Osteoblast (primary cell): ENCODE results near the gene ZDHHC8. TPM values are rescaled to one million over a fixed set of nuclear protein-coding genes. Genes with fewer than 3 reads are reported as not detected.

Experiments
- DNase-seq: peaks from one replicate; pipeline ENCODE4 v3.0.0; 2011; ENCODE audit warnings: low spot score, mixed read lengths; ENCODE audit not compliant: insufficient read length; ENCODE audit errors: missing footprints
- H2AFZ ChIP-seq: 2 replicates; pipeline ENCODE4 v1.6.0; 2011; ENCODE audit warnings: mild to moderate bottlenecking, low read length
- H3K27ac ChIP-seq: 2 replicates; pipeline ENCODE4 v1.5.1; 2011; ENCODE audit warnings: mild to moderate bottlenecking, low read depth, low read length, moderate library complexity
- H3K27me3 ChIP-seq: 2 replicates; pipeline ENCODE4 v1.6.0; 2012; ENCODE audit warnings: mild to moderate bottlenecking, control low read depth, inconsistent platforms, low read length, moderate library complexity; ENCODE audit not compliant: insufficient read depth
- H3K36me3 ChIP-seq: 2 replicates; pipeline ENCODE4 v1.5.1; 2011; ENCODE audit warnings: mild to moderate bottlenecking, low read length, control low read depth, moderate library complexity; ENCODE audit not compliant: insufficient read depth
- H3K4me1 ChIP-seq: 2 replicates; pipeline ENCODE4 v1.5.1; 2011; ENCODE audit warnings: mild to moderate bottlenecking, low read length, control low read depth, moderate library complexity; ENCODE audit not compliant: insufficient read depth
- H3K4me2 ChIP-seq: 2 replicates; pipeline ENCODE4 v1.6.0; 2011; ENCODE audit warnings: mild to moderate bottlenecking, low read length; ENCODE audit not compliant: insufficient read depth
- H3K4me3 ChIP-seq: fragments of 200-600 bp; sonication (generic); 3 replicates; pipeline ENCODE4 v1.5.1; 2012; ENCODE audit warnings: mild to moderate bottlenecking, low read length, inconsistent platforms; ENCODE audit not compliant: insufficient read depth
- H3K79me2 ChIP-seq: 2 replicates; pipeline ENCODE4 v1.6.0; 2012; ENCODE audit warnings: mild to moderate bottlenecking, low read length, control low read depth, inconsistent platforms; ENCODE audit not compliant: insufficient read depth
- H3K9me3 ChIP-seq: 2 replicates; pipeline ENCODE4 v1.5.1; 2011; ENCODE audit warnings: low read depth, low read length, control low read depth
- H4K20me1 ChIP-seq: 2 replicates; pipeline ENCODE4 v1.6.0; 2012; ENCODE audit warnings: mild to moderate bottlenecking, low read length, control low read depth; ENCODE audit not compliant: insufficient read depth
- CTCF ChIP-seq: IDR thresholded peaks from 2 replicates; pipeline ENCODE4 v1.5.1; 2011; ENCODE audit warnings: mild to moderate bottlenecking, low read depth, low read length, moderate library complexity; ENCODE audit errors: extremely low read depth
- total RNA-seq: library from RNA; depleted of rRNA; stranded (reverse); fragments of >200 nt; gene quantifications from 2 replicates; pipeline ENCODE4 v1.2.3, GENCODE V29; 2012

The ZDHHC8 gene
- total RNA-seq, 1 donor: 9.8 TPM

GRCh38 chr22:20179455-20180244, 48.0 kb downstream of the ZDHHC8 start:
- Histone ChIP-seq H3K4me2 (no peak overlapping the region), H4K20me1 (no peaks in the 10 kb centered on the region), H3K79me2 (no peaks in the 10 kb centered on the region), H3K27me3 (no peaks in the 10 kb centered on the region), H3K4me1 (no peaks in the 10 kb centered on the region), H3K27ac (no peak overlapping the region), H3K36me3 (no peaks in the 10 kb centered on the region), H3K4me3 (no peak overlapping the region), H2AFZ (no peak overlapping the region), H3K9me3 (no peaks in the 10 kb centered on the region)
- TF ChIP-seq CTCF: no peak
- no peak for DNase-seq

- Histone ChIP-seq H3K4me3 (no peak overlapping the region), H3K79me2 (no peaks in the 10 kb centered on the region), H3K9me3 (no peaks in the 10 kb centered on the region), H4K20me1 (no peaks in the 10 kb centered on the region), H3K27me3 (no peaks in the 10 kb centered on the region), H3K4me2 (no peak overlapping the region), H2AFZ (no peak overlapping the region), H3K36me3 (no peaks in the 10 kb centered on the region), H3K27ac (no peak overlapping the region), H3K4me1 (no peaks in the 10 kb centered on the region)
- no peak for DNase-seq
- TF ChIP-seq CTCF: no peak
Observed at GRCh38 chr22:20180245-20180630, 48.6 kb downstream of the ZDHHC8 start.

- DNase-seq: no peak
- H4K20me1 ChIP-seq: no peaks in the 10 kb centered on the region
- no peaks in the 10 kb centered on the region for H3K4me1 ChIP-seq
- peak; percentile 4 for TF ChIP-seq CTCF
- H3K9me3 ChIP-seq: no peaks in the 10 kb centered on the region
- no peaks in the 10 kb centered on the region for H3K36me3 ChIP-seq
- H3K27ac ChIP-seq: no peak overlapping the region
- H3K27me3 ChIP-seq: no peaks in the 10 kb centered on the region
- H3K79me2 ChIP-seq: no peaks in the 10 kb centered on the region
- no peak overlapping the region for H3K4me3 ChIP-seq
- H3K4me2 ChIP-seq: no peak overlapping the region
- no peak overlapping the region for H2AFZ ChIP-seq
Observed at GRCh38 chr22:20180640-20181039, 49.0 kb downstream of the ZDHHC8 start.

GRCh38 chr22:20181194-20181883, 49.7 kb downstream of the ZDHHC8 start:
- H3K36me3 ChIP-seq: no peaks in the 10 kb centered on the region
- H4K20me1 ChIP-seq: no peaks in the 10 kb centered on the region
- H3K4me2 ChIP-seq: no peak overlapping the region
- DNase-seq: no peak
- no peak for TF ChIP-seq CTCF
- H3K9me3 ChIP-seq: no peaks in the 10 kb centered on the region
- H3K27me3 ChIP-seq: no peaks in the 10 kb centered on the region
- H2AFZ ChIP-seq: no peak overlapping the region
- no peaks in the 10 kb centered on the region for H3K4me1 ChIP-seq
- no peak overlapping the region for H3K4me3 ChIP-seq
- no peak overlapping the region for H3K27ac ChIP-seq
- H3K79me2 ChIP-seq: no peaks in the 10 kb centered on the region
